Stimulated activated CD4-positive, alpha-beta T cell treated with anti-CD3 and anti-CD28 coated beads, TNF-alpha, amount 100 ng/mL, for 1 hour (primary cell): Measurements from ENCODE around the gene DBT.
"Not testable (repeated sequence)": the region's sequence is repeated elsewhere in the genome, so short reads cannot be mapped to it uniquely, and the experiment has no call there.

Experiments
- DNase-seq, 3 donors: peaks; one replicate each; pipeline ENCODE4 v3.0.0-alpha.2; 2020; ENCODE audit warnings: low read depth in 3 of 3, low spot score in 1 of 3

Gene DBT

DNA sequence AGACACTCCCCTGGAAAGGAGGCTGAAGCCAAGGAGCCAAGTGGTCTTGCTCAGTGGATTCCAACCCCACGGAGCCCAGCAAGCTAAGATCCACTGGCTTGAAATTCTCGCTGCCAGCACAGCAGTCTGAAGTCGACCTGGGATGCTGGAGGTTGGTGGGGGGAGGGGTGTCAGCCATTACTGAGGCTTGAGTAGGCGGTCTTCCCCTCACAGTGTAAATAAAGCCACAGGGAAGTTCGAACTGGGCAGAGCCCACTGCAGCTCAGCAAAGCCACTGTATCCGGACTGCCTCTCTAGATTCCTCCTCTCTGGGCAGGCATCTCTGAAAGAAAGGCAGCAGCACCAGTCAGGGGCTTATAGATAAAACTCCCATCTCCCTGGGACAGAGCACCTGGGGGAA is 49.6 kb downstream of the DBT start:
- DNase-seq = not testable (repeated sequence)

DNA sequence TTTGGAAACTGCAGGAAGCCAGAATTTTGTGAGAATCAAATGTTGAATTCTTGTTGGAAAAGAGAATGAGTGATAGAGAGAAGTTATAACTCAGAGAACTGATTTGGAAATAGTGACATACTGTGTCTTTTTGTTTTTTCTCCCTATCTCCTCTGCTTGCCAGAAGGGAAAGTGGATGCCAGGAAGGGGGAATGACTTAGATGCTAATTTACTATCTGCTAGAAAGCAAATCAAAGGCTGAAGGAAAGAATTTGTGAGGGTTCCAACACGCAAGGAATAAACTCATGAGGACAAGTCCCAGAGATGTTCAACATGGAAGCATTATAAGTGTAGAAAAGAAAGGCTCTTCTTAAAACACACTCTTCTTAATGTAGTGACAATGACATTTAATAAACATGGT is 51.0 kb downstream of the DBT start:
- no peak for DNase-seq

DNA sequence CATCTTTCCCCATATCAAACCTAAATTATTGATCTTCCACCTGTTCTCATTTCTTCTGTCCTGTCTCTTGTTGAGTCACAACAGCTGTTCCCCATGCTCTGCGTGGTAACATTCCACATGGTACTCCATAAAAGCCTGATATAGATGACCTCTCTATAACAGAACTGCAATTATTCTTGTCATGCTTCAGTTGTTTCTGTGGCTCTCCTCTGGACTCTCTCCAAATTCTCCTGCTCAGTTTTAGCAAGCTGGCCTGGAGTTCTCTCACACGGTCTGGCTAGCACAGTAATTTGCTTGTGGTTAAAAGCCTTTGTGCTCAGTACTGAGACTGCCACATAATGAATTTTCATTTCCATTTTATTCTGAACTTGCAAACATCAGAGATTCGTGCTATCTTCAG is 61.0 kb downstream of the DBT start:
- no peak for DNase-seq

DNA sequence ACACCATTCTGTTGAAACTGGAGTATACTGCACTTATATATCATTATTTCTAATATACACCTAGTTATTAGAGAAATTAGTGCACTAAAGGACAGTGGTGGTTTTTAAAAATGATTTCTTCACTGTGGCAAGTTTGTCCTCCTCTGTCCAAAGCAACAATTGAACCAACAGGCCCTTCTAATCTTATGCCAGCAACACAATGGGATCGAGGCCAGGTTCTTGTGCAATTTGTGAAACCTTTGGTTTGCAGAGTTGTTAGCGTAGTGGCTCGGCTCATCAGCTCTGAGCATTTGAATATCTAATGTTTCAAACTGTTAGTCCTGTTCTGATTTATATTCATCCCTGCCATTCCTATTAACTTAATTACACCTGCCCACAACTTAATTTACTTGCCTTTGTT is 61.7 kb downstream of the DBT start:
- no peak for DNase-seq

DNA sequence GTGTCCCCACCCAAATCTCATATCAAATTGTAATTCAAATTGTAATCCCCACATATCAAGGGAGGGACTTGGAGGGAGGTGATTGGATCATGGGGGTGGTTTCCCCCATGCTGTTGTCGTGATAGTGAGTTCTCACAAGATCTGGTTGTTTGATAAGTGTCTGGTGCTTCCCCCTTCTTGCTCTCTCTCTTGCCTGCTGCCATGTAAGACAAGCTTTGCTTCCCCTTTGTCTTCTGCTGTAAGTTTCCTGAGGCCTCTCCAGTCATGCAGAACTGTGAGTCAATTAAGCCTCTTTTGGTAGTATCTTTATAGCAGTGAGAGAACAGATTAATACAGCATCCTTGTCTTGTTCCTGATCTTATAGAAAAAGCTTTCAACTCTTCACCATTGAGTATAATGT is 65.1 kb downstream of the DBT start:
- DNase-seq = no peak

DNA sequence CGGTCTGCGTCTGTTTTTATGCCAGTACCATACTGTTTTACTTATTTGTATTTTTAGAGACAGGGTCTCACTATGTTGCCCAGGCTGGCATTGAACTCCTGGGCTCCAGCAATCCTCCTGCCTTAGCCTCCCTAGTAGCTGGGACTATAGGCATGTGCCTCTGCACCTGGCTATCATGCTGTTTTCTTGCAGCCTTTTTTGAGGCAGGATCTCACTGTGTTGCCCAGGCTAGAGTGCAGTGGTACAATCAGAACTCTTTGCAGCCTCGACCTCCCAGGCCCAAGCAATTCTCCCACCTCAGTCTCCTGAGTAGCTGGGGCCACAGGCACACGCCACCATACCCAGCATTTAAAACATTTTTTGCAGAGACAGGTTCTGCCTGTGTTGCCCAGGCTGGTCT is 66.3 kb downstream of the DBT start:
- DNase-seq = no peak

DNA sequence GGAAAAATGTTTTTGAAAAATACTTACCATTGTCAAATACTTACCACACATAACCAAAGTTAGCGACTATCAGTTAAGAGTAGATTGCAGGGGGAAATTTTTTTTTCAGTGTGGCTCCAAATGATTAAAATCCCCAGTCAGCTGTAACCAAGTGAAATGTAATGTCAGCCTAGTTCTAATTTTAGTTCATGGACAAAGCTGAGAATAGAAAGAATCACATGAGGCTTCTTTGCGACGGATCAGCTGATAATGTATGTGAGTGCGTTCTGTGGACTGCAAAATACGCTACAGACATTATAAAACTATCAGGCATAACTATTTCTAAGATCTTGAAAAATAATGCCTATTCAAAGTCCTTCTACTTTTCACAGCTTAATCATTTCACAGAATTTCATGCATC is 71.5 kb downstream of the DBT start, which contains the start of gene LRRC39:
LRRC39 (minus strand) TSS at position 166 of the 400 bp plus-strand sequence. CDS start 9,740 bp downstream, outside the sequence.
- no peak for DNase-seq

DNA sequence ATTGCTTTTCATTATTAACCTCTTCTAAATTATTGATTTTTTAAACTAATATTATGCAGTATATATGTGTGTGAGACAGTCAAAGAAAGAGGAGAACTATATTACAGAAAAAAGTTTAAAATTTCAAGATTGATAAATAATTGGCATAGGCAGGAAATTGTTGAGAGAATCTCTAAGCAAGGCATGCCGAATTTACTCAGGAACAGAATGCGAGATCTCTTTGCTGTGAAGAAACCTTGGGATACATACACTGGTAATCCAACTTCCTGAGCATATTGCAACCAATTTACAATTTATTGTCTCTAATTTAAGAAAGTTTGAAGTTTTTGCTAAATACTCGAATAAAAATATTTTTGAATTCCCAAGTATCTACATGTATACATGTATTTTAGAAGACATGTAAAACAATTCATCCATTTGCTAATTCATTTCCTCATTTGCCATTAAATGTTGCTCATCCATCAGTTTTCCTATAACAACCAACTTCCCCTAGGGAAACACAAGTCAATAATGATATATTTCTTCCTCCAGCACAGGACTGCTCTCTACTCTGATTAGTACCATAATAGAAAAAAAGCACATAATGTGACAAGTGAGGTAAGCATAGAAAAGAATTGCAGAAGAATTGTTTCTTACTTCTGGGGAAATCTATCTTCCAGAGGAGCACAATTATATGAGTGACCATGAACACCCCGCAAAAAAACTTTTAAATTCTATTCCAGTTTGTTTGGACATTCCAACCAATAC is 72.2 kb downstream of the DBT start:
- DNase-seq = no peak

DNA sequence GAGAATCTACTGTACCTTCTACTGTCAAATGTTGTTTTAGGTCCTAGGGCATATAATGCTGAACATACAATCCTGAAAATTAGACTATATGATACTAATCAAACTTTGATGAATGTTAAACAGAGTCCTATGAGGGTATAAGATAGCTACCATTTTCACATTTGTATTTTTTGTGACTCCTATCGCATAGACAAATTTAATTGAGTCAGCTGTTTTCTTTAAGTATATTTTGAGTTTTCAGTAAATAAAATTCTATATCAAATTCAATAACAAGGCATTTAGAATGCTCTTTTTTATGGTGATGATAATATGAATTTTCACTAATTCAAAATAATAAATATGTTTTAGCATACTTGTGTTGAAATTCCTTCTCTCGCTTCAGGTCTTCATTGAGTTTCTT is 81.6 kb downstream of the DBT start:
- no peak for DNase-seq

DNA sequence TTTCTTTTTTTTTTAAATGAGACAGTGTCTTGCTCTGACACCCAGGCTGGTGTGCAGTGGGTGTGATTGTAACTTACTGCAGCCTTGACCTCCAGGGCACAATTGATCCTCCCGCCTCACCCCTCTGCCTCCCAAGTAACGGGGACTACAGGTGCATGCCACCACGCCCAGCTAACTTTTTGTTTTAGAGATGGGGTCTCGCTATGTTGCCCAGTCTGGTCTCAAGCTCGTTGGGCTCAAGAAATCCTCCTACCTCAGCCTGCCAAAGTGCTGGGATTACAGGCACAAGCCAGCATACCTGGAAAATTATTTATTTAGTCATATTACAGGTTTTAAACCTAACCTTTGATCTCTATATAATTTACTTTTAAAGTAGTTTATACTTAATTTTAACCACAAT is 84.9 kb downstream of the DBT start:
- no peak for DNase-seq

DNA sequence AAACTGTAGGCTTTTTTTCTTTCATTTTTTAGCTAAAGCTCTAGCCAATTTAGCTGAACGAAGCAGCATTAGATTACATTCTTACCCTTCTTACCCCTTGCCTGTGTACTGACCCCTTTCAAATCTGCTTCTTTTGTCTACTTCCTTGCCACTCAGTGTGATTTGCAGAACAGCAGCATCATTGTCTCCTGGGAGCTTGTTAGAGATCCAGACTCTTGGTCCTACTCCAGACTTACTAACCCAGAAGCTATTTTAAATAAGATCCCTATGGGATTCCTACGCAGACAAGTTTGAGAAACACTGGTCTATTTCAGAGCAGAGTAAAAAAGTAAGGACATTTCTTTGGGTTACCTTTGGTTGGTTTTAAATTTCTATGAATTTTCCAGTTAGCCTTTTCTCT is 85.4 kb downstream of the DBT start:
- DNase-seq = no peak

DNA sequence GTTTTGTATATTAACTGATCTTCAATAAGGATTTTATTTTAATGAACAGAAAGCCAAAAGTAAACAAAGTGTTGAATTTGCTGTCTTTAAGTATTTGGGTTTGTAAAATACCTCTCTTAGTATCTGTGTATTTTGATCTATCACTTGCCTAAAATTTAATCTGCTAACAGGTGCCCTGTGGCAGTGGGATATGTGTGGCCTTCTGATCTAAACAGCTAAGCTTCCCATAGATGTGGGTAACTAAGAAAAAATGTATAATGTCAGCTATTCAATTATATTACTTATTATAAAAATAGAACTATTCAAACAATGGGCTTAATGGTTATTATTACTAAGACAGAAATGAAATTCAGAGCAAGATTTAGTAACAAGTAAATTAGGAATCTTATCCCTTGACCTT is 86.8 kb downstream of the DBT start:
- no peak for DNase-seq

DNA sequence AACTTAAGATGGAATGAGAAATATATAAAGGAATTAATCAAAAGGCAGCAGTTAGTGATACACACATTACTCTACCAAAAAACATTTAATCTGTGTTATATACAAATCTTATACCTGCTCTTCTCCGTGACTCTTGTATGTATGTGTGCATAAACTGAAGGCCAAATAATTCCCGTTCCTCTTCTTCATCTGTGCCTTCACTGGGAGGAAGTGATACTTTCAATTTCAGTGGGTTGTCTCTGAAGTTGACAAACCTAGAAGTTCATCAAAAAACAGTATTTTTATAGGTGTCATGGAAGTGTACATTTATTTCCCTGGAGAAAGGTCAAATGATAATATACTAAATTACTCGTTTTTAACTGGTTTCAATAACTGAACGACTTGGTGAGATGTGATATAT is 97.4 kb downstream of the DBT start:
- no peak for DNase-seq

DNA sequence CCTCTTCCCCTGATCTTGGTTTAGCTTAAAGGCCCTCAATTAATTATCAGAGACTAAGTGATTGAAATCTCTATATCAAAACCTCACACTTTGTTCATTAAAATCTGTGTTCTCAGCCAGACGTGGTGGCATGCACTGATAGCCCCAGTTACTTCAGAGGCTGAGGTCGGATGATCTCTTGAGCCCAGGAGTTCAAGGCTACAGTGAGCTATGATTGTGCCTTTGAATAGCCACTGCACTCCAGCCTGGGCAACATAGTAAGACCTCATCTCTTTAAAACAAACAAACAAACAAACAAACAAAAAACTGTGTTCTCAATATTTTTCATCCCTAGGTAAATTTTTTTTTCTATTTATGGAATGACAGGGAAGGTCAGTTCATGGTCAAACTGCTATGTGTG is 98.0 kb downstream of the DBT start:
- no peak for DNase-seq

DNA sequence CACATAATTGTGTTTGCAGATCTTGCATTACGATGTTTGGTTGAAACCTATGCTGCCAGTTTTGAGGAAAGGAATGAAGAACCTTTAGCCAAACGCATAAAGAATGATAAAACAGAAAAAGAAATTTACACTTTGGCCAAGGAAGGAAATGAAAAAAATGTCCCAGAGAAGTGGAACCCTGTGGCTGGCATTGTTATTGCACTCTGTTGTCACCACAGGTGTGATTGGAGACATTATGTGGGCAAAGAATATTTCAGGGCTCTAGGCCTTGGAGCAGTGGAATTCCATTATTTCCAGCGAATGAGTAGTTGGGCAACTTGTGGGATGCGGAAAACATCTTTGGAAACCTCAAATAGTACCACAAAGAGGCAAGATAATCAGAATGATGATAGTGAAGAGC is 101.8 kb downstream of the DBT start:
- DNase-seq = no peak

DNA sequence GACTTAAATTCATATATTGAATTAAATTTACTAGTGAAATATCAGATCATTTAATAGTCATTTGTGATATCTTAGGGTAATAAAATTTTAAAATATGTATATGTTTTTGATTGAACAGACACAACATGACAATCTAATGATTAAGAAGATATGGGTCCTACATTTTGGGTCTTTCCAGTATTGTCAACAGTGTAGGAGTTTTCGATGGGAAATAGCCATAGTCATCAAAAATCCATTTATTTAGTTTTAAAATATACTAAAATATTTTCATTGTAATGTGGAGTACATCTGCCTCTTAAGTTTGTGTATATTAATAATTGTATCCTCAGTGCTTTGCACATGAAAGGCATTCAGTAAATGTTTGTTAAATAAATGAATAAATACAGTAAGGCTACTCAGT is 102.7 kb downstream of the DBT start:
- DNase-seq = no peak

DNA sequence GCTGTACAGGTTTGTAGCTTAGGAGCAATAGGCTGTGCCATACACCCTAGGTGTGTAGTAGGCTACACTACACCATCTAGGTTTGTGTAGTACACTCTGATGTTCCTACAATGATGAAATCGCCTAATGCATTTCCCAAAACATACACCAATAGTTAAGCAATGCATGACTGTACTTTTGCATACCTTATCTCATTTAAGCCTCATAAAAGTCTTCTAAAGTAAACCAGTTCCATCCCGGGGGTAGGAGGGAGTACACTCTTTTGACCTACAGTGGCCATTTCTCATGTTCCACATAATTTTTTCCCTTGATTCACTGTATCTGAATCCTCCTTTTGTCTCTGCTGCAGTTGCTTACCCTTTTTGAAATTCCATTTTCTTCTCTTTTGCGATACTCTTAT is 104.5 kb downstream of the DBT start:
- no peak for DNase-seq

DNA sequence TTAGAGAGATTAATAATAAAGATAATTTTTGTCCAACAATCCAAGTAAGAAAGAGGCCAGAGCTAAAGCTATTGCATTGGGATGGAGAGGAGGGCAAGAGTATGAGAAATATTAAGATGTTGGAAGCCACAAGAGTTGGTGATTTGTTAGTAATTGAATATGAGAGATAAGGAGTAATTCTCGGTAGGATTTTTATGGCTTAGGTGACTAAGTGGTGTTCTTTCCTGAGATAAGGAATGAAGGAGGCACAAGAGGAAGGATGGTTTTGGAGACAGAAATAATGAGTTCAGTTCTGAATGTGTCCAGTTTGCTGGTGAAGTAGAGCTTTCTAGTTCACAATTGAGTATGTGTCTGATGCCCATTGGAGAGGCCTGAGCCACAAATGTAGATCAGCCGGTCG is 107.3 kb downstream of the DBT start:
- DNase-seq = no peak

DNA sequence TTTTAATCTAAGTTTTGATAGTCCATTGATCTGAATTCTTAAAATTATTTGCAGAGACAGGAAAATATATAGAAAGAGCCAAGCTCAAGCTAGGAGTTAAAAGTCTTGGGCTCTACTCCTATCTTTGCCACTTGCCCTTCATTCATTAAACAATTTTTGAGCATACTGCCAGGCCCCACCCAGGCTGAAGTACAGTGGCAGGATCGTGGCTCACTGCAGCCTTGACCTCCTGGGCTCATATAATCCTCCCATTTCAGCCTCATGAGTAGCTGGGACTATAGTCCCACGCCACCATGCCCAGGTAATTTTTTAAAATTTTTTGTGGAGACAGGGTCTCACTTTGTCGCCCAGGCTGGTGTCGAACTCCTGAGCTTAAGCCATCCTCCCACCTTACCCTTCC is 108.4 kb downstream of the DBT start:
- no peak for DNase-seq

DNA sequence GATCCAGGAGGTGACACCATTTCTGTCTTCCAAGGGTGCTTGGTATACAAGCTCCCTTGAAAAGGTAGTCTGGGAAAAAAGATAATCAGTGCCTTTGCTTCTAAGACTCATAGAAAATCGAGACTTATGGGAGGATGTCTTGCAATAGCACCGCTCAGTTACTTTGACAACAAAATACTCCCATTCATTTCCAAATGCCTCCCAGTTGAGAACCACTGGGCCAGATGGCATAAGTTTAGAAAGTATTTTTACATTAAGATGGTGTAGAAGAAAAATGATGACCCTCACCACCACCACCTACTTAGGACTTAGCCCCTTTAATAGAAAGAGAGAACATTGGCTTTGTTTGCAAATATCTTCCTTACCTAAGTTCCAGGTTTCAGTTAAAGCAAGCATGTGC is 112.0 kb downstream of the DBT start:
- no peak for DNase-seq
